ENCODE measurements around the gene CREB3L4. TPM values are rescaled to one million over a fixed set of nuclear protein-coding genes. Genes with fewer than 3 reads are reported as not detected.

CREB3L4 gene
- total RNA-seq, 2 experiments from 2014 or later: 2.9 to 3.9 TPM

DNA sequence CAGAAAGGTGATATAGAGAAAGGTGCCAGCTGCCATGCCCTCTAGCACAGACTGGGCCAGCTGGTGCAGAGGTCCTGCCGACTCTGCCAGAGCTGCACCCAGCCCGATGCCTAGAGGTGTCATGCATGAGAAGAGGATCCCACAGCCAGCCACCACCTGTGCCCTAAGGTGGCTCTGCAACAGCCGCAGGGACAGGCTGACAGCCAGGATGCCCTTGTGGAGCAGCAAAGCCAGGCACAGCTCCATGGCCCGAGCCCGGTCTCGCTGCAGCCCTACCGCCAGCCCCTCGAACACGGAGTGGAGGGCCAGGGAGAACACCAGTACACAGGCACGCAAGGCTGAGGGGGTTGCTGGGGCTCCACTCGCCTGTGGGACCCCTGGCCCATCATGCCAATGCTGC is 7.5 kb upstream of the CREB3L4 start:
- Histone ChIP-seq H3K36me3 (ENCODE audit: insufficient read depth, low read length) (no peaks in the 10 kb centered on the region), H3K4me1 (ENCODE audit: insufficient read depth, low read length) (peaks cover 67% of the 10 kb centered on the region), H3K27me3 (ENCODE audit: control insufficient read depth in 1 of 2, insufficient read depth in 2 of 2, low read length in 2 of 2) (no peaks in the 10 kb centered on the region), H3K27ac (ENCODE audit: low read depth in 1 of 2, low read length in 2 of 2) (no peak overlapping the region), H3K4me3 (ENCODE audit: low read length) (no peak overlapping the region), H3K9me3 (ENCODE audit: control insufficient read depth in 1 of 2, insufficient read depth in 1 of 2, low read length in 2 of 2) (no peaks in the 10 kb centered on the region)
- H3K4me1 Mint-ChIP-seq (ENCODE audit: low read depth): peaks cover 64% of the 10 kb centered on the region
- H3K36me3 Mint-ChIP-seq (ENCODE audit: low read depth): peaks cover 36% of the 10 kb centered on the region
- no peak for ATAC-seq (ENCODE audit: poor library complexity)
- ChIA-PET POLR2A (interaction anchor here (4.4 to 5.0 kb wide), 2 partner anchors 16 to 32 kb away, joined by 51 to 58 read pairs; partner anchors contain the start of genes JTB and RPS27), CTCF (no interaction called here)
- no peaks in the 10 kb centered on the region for H3K9me3 Mint-ChIP-seq
- peak overlapping the region; percentile 63 for H3K27ac Mint-ChIP-seq
- H3K27me3 Mint-ChIP-seq: no peaks in the 10 kb centered on the region
- no peak for TF ChIP-seq CTCF (IDR thresholded peaks at IDR 0.05)
- H3K4me3 Mint-ChIP-seq: peak overlapping the region; percentile 94
- intact Hi-C loops (cut with DNase I, micrococcal nuclease): no loop called here
- no peak for DNase-seq

- no peaks in the 10 kb centered on the region for H3K9me3 Mint-ChIP-seq
- TF ChIP-seq CTCF (IDR thresholded peaks at IDR 0.05): no peak
- no peaks in the 10 kb centered on the region for H3K27me3 Mint-ChIP-seq
- ATAC-seq (ENCODE audit: poor library complexity) (no peak), DNase-seq (no peak)
- H3K36me3 ChIP-seq (ENCODE audit: insufficient read depth, low read length): no peaks in the 10 kb centered on the region
- H3K27ac ChIP-seq (ENCODE audit: low read depth in 1 of 2, low read length in 2 of 2): no peak overlapping the region
- peaks cover 36% of the 10 kb centered on the region for H3K36me3 Mint-ChIP-seq (ENCODE audit: low read depth)
- H3K9me3 ChIP-seq (ENCODE audit: control insufficient read depth in 1 of 2, insufficient read depth in 1 of 2, low read length in 2 of 2): no peaks in the 10 kb centered on the region
- no peak overlapping the region for H3K4me3 ChIP-seq (ENCODE audit: low read length)
- intact Hi-C loops (cut with DNase I, micrococcal nuclease): no loop called here
- H3K27me3 ChIP-seq (ENCODE audit: control insufficient read depth in 1 of 2, insufficient read depth in 2 of 2, low read length in 2 of 2): no peaks in the 10 kb centered on the region
- peak overlapping the region; percentile 94 for H3K4me3 Mint-ChIP-seq
- ChIA-PET CTCF (interaction anchor here (2.6 kb wide), 1 partner anchor 16 kb away, joined by 10 read pairs; the partner anchor contains the start of gene JTB), POLR2A (interaction anchor here (3.7 kb wide), 1 partner anchor 15 kb away, joined by 52 read pairs; the partner anchor contains the start of gene JTB)
- peak overlapping the region; percentile 92 for H3K27ac Mint-ChIP-seq
- peaks cover 67% of the 10 kb centered on the region for H3K4me1 ChIP-seq (ENCODE audit: insufficient read depth, low read length)
- peaks cover 63% of the 10 kb centered on the region for H3K4me1 Mint-ChIP-seq (ENCODE audit: low read depth)
Observed at GRCh38 chr1:153961421-153961820, 6.3 kb upstream of the CREB3L4 start.

GRCh38 chr1:153962088-153963029 is 5.3 kb upstream of the CREB3L4 start:
- Mint-ChIP-seq H3K36me3 (ENCODE audit: low read depth) (peaks cover 34% of the 10 kb centered on the region), H3K4me1 (ENCODE audit: low read depth) (peaks cover 62% of the 10 kb centered on the region), H3K27ac (peak overlapping the region; percentile 92), H3K9me3 (no peaks in the 10 kb centered on the region), H3K4me3 (peak overlapping the region; percentile 94), H3K27me3 (no peaks in the 10 kb centered on the region)
- ATAC-seq (ENCODE audit: poor library complexity) (no peak), DNase-seq (peak in 3 of 14 experiments; percentile 23 to 62 (median 58))
- ChIA-PET CTCF (interaction anchor here (1.8 to 2.6 kb wide), 2 partner anchors 15 to 17 kb away, joined by 10 read pairs; partner anchors contain the start of genes DENND4B and JTB), POLR2A (interaction anchor here (0.9 to 3.7 kb wide), 11 partner anchors 8 to 417 kb away, joined by 3 to 52 read pairs (median 7); partner anchors contain the start of genes CHTOP, DENND4B, GATAD2B and JTB)
- no peak for TF ChIP-seq CTCF (IDR thresholded peaks at IDR 0.05)
- H3K27me3 ChIP-seq (ENCODE audit: control insufficient read depth in 1 of 2, insufficient read depth in 2 of 2, low read length in 2 of 2): no peaks in the 10 kb centered on the region
- no peaks in the 10 kb centered on the region for H3K9me3 ChIP-seq (ENCODE audit: control insufficient read depth in 1 of 2, insufficient read depth in 1 of 2, low read length in 2 of 2)
- H3K4me3 ChIP-seq (ENCODE audit: low read length): peak overlapping the region; percentile 89
- H3K4me1 ChIP-seq (ENCODE audit: insufficient read depth, low read length): peaks cover 61% of the 10 kb centered on the region
- H3K27ac ChIP-seq (ENCODE audit: low read depth in 1 of 2, low read length in 2 of 2): peak overlapping the region; percentile 85 to 93
- intact Hi-C loops (cut with DNase I, micrococcal nuclease): loop anchor here in 1 of 2 experiments (1.0 kb wide), 1 partner anchor 28 kb away; the partner anchor contains the start of gene RPS27
- no peaks in the 10 kb centered on the region for H3K36me3 ChIP-seq (ENCODE audit: insufficient read depth, low read length)

All from CD4-positive, alpha-beta T cell (primary cell).